Smooth muscle cell (in vitro differentiated cells): ENCODE data around the gene TMED1. TPM values are rescaled to one million over a fixed set of nuclear protein-coding genes. Genes with fewer than 3 reads are reported as not detected.

ENCODE experiments used
- DNase-seq: peaks from one replicate; lab custom pipeline; 2025; ENCODE audit not compliant: unreplicated experiment; lab: John Stamatoyannopoulos, UW
- H2AFZ ChIP-seq: fragments of 200-600 bp; sonication (generic); 2 replicates; pipeline ENCODE4 v1.6.0; 2016; ENCODE audit warnings: antibody characterized with exemption, low read depth, mild to moderate bottlenecking
- H3F3A ChIP-seq: fragments of 200-600 bp; sonication (generic); 2 replicates; pipeline ENCODE4 v1.6.0; 2017; ENCODE audit warnings: antibody characterized with exemption, low read depth
- H3K27ac ChIP-seq: fragments of 200-600 bp; sonication (generic); 2 replicates; pipeline ENCODE4 v1.5.1; 2016; ENCODE audit warnings: low read depth, mild to moderate bottlenecking
- H3K27me3 ChIP-seq: fragments of 200-600 bp; sonication (generic); 2 replicates; pipeline ENCODE4 v1.6.1; 2016; ENCODE audit warnings: low read depth, mild to moderate bottlenecking
- H3K36me3 ChIP-seq: fragments of 200-600 bp; sonication (generic); 2 replicates; pipeline ENCODE4 v1.5.1; 2016; ENCODE audit warnings: low read depth
- H3K4me1 ChIP-seq: fragments of 200-600 bp; sonication (generic); 2 replicates; pipeline ENCODE4 v1.5.1; 2016; ENCODE audit warnings: low read depth
- H3K4me2 ChIP-seq: fragments of 200-600 bp; sonication (generic); 2 replicates; pipeline ENCODE4 v1.6.0; 2016; ENCODE audit warnings: mild to moderate bottlenecking
- H3K4me3 ChIP-seq: fragments of 200-600 bp; sonication (generic); 2 replicates; pipeline ENCODE4 v1.5.1; 2016; ENCODE audit warnings: mild to moderate bottlenecking
- H3K79me2 ChIP-seq: fragments of 200-600 bp; sonication (generic); 2 replicates; pipeline ENCODE4 v1.6.0; 2016; ENCODE audit warnings: low read depth, mild to moderate bottlenecking
- H3K9ac ChIP-seq: fragments of 200-600 bp; sonication (generic); 2 replicates; pipeline ENCODE4 v1.6.0; 2016; ENCODE audit warnings: low read depth
- H3K9me3 ChIP-seq: fragments of 200-600 bp; sonication (generic); replicated peaks from 2 replicates; pipeline ENCODE4 v1.5.1; 2016; ENCODE audit warnings: low read depth
- H4K20me1 ChIP-seq: fragments of 200-600 bp; sonication (generic); 2 replicates; pipeline ENCODE4 v1.6.0; 2016; ENCODE audit warnings: low read depth
- CTCF ChIP-seq: fragments of 200-600 bp; sonication (generic); IDR thresholded peaks from 2 replicates; pipeline ENCODE4 v1.5.1; 2017; ENCODE audit warnings: borderline replicate concordance, mild to moderate bottlenecking, antibody characterized with exemption; ENCODE audit not compliant: insufficient read depth, poor library complexity, severe bottlenecking
- WGBS: methylation state at CpG from one replicate; pipeline ENCODE4 v1.1.7; 2016; ENCODE audit warnings: low lambda C conversion rate; 5-methylcytosine and 5-hydroxymethylcytosine counted together
- polyA plus RNA-seq: library from polyadenylated mRNA; unstranded; fragments of >200 nt; fragmentation: Nextera tagmentation; extraction: Ambion mirVana; gene quantifications from 2 replicates; pipeline ENCODE4 v1.2.1, GENCODE V29; 2016
- total RNA-seq: library from RNA; depleted of rRNA; stranded (reverse); fragments of >200 nt; gene quantifications from 2 replicates; pipeline ENCODE4 v1.2.3, GENCODE V29; 2014

Gene TMED1
- total and polyA plus RNA-seq, 2 experiments from 2014 or later = 30.7 to 107 TPM

- Histone ChIP-seq H3K4me3 (no peak overlapping the region), H3K79me2 (no peaks in the 10 kb centered on the region), H3F3A (peaks cover 5% of the 10 kb centered on the region), H3K36me3 (no peaks in the 10 kb centered on the region), H3K9ac (no peak overlapping the region), H3K9me3 (no peaks in the 10 kb centered on the region), H3K27me3 (no peaks in the 10 kb centered on the region), H2AFZ (no peak overlapping the region), H3K4me2 (no peak overlapping the region), H3K4me1 (no peaks in the 10 kb centered on the region), H3K27ac (no peak overlapping the region), H4K20me1 (no peaks in the 10 kb centered on the region)
- 97% methylated on average over 11 of the region's 11 CpGs for WGBS
- no peak for TF ChIP-seq CTCF
- no peak for DNase-seq
Observed at GRCh38 chr19:10805065-10805757, 30.8 kb downstream of the TMED1 start.

GRCh38 chr19:10803252-10803651 lies 32.8 kb downstream of the TMED1 start:
- no peak overlapping the region for H2AFZ ChIP-seq
- H3K36me3 ChIP-seq = no peaks in the 10 kb centered on the region

GRCh38 chr19:10802479-10802878 lies 33.5 kb downstream of the TMED1 start:
- Histone ChIP-seq H3K9me3 (no peaks in the 10 kb centered on the region), H3K4me2 (no peak overlapping the region), H2AFZ (no peak overlapping the region), H3F3A (no peaks in the 10 kb centered on the region), H3K36me3 (no peaks in the 10 kb centered on the region), H3K9ac (no peak overlapping the region), H3K27me3 (no peaks in the 10 kb centered on the region), H3K79me2 (no peaks in the 10 kb centered on the region), H3K4me1 (no peaks in the 10 kb centered on the region), H4K20me1 (no peaks in the 10 kb centered on the region), H3K27ac (no peak overlapping the region), H3K4me3 (no peak overlapping the region)
- no peak for TF ChIP-seq CTCF
- DNase-seq = no peak
- WGBS = 95% methylated on average over 5 of the region's 5 CpGs

More at GRCh38 chr19:10803252-10803651, 32.8 kb downstream of the TMED1 start:
- Histone ChIP-seq H4K20me1 (no peaks in the 10 kb centered on the region), H3K27ac (no peak overlapping the region), H3K4me3 (no peak overlapping the region), H3K9ac (no peak overlapping the region), H3K4me2 (no peak overlapping the region), H3K9me3 (no peaks in the 10 kb centered on the region), H3K79me2 (no peaks in the 10 kb centered on the region), H3K4me1 (no peaks in the 10 kb centered on the region), H3K27me3 (no peaks in the 10 kb centered on the region), H3F3A (no peaks in the 10 kb centered on the region)
- DNase-seq = no peak
- TF ChIP-seq CTCF = no peak
- WGBS = 97% methylated on average over 9 of the region's 9 CpGs

GRCh38 chr19:10800488-10800887 lies 35.5 kb downstream of the TMED1 start:
- Histone ChIP-seq H3K9me3 (no peaks in the 10 kb centered on the region), H3K4me1 (no peaks in the 10 kb centered on the region), H3K36me3 (no peaks in the 10 kb centered on the region), H2AFZ (no peak overlapping the region), H3K4me2 (no peak overlapping the region), H3K79me2 (no peaks in the 10 kb centered on the region), H3K9ac (no peak overlapping the region), H3K27me3 (no peaks in the 10 kb centered on the region), H3K4me3 (no peak overlapping the region), H3F3A (no peaks in the 10 kb centered on the region), H3K27ac (no peak overlapping the region), H4K20me1 (no peaks in the 10 kb centered on the region)
- DNase-seq = no peak
- WGBS = 99% methylated on average over 9 of the region's 9 CpGs
- TF ChIP-seq CTCF = no peak
